ENCODE measurements around the gene BASP1.

Gene BASP1

DNA sequence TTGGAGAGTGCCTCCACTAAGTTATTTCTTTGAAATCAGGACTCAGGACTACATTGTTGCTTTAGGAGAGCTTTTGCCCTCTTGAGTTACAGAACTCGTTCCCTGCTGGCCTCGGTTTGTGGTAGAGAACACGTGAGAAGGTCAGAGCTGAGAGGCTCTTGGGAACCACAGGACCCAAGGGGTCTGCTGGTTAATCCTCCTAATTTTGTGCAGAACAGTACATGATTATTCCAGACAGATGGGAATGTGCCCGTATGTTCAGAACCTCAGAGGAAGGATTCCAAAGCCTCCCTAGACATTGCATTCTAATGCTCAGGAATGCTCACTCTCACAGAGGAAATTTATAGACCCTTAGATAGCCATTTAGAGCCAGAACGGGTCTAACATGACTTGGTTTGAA is 25.2 kb upstream of the BASP1 start:
- no peak for DNase-seq

DNA sequence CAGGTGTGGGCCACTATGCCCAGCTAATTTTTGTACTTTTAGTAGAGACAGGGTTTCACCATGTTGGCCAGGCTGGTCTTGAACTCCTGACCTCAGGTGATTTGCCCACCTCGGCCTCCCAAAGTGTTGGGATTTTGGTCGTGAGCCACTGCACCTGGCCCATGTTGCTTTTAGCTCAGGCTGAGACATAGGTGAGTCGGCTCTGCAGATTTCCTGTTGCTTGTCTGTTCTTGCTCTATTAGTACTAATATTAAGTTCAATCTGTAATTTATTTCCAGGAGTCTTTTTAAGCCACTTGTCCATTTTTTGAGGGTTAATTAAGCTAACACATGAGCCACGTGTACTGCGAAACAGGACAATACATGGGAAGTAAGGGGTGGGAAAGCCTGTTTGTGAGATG is 21.4 kb upstream of the BASP1 start:
- DNase-seq = no peak

DNA sequence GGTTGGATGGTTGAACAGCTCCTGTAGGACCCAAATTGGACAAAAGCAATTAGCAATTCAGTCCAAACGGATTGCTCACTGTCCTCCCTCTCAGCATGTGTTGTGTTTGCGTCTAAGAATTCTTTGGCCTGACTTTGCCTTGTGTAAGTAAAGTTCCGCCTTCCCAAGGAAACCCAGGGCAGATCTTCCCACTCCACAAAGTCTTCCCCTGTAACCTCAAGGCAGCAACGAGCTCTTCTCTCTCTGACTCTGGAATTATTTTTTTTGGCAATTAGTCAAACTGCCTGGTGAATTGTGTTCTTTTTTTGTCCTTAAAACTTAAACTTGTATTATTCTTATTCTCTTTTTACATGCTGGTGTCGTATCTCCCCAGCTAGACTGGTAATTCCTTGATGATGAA is 20.7 kb upstream of the BASP1 start:
- no peak for DNase-seq

- DNase-seq = peak; percentile 75
Observed at GRCh38 chr5:17203329-17204132, 13.9 kb upstream of the BASP1 start.

- DNase-seq = no peak
Observed at GRCh38 chr5:17204133-17204489, 13.3 kb upstream of the BASP1 start.

DNA sequence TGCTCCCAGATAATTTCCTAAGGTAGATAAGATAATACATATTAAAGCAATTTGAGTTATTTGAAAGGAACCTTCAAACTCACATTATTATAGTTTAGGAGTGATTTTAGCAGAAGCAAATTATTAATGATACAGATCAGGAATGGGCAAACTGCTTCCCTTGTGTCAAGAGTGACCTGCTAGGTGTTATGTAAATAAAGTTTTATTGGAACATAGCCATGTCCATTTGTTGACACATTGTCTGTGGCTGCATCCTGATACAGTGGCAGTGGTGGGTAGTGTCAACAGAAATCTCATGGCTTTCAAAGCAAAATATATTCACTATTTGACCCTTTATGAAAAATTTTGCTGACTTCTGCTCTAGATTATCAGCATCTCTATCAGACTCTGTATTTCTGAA is 11.4 kb upstream of the BASP1 start:
- DNase-seq = no peak

DNA sequence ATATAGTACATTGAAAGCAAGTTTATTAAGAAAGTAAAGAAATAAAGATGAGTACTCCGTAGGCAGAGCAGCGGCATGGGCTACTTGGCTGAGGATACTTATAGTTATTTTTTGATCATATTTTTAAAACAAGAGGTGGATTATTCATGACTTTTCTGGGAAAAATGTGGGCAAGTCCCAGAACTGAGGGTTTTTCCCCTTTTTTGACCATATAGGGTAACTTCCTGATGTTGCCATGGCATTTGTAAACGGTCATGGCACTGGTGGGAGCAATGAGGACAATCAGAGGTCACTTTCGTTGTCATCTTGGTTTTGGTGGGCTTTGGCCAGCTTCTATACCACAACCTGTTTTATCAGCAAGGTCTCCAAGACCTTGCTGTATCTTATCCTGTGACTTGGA is 5.2 kb upstream of the BASP1 start:
- DNase-seq = no peak

- DNase-seq = no peak
Observed at GRCh38 chr5:17212996-17213395, 4.4 kb upstream of the BASP1 start.

DNA sequence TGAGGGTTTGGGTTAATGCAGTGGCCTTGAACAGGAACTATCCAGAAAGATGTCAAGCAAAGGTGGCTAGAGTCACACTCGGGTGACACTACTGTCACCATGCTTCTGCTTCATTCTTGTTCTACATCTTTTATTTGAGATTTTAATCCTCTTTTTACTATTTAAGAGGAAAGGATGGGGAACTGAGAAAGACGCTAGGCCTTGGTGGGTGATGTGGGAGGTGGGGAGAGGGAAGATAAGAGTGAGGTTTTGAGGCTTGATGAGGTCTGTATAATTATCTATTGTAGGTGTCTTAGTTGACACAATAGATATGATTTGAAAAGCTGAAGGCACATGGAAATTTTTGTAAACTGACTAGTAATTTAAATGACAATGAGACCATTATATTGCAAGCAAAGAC is 3.5 kb upstream of the BASP1 start:
- DNase-seq = no peak

DNA sequence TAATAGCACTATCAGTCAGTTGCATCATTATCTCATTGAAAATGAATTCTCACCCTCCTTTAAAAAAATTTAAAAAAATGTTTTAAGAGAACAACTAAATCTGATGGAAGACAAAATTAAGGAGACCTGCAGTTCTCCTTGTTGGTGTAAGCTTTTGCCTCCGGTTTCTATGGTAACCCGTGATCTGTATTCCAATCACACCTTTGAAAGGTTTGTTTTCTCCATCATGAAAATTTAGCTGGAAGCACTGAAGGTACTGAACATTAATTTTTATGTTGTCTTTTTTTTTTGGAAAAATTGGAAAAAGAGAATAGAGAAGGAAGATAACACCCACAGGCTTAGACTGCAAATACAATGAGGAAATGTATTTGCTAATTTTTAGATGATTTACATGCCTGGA is 2.5 kb upstream of the BASP1 start:
- DNase-seq = no peak

DNA sequence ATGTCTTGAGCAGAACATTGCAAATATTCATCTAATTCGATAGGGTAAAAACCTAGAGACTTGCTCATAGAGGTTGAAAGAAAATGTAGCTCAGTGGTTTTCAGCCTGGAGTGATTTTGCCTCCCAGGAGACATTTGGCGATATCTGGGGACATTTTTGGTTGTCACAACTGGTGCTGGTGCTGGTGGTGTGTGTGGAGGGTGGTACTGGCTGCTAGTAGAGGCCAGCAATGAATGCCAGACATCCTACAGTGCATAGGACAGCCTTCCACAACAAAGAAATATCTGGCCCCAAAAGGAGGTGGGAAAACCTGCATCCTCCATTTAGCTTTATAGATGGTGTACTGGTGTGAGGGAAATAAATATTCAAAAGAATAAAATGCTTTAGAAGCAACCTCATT is 2.1 kb upstream of the BASP1 start:
- DNase-seq = no peak

GRCh38 chr5:17216176-17216973 is 1.1 kb upstream of the BASP1 start:
- peak; percentile 75 for DNase-seq

GRCh38 chr5:17216974-17217492 is 398 bp upstream of the BASP1 start:
- DNase-seq = no peak

- DNase-seq = no peak
Observed at GRCh38 chr5:17218353-17219005, 1.0 kb downstream of the BASP1 start.

DNA sequence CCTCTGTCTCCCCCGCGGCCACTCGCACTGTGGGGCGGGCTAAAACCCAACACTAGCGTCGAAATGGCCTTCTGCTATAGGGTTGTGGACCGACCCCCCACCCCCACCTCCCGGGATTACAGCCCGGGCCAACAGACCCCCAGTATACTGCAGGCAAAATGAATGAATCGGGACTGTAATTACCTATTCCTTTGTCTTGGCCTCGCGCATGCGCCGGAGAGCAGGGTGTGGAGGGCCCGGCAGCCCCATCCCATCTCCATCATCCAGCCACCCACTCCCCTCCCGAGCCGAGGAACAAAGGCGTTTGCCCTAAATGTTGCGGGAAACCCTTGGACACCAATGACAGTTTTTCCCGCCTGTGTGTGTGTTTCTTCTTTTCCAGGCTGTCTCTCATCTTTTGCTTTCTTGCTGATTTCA is 1.6 kb downstream of the BASP1 start:
- no peak for DNase-seq

DNA sequence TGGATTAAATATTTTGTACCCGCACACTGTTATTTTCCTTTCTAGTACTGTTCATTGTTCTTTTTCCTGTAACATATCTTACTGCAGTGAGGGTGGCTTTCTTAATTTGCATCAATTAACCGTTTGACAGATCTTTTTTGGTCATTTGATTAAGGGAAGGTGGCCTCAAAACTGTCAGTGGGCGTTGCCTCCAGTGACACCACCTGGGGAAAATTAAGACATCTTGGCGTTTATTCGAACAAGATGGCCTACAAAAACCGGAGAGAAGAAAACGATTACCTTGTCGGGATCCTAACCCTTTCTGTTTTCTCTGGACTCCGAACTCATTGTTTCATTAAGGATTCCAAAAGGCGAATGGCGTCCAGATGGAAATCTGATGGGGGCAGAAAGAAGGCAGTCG is 2.0 kb downstream of the BASP1 start:
- DNase-seq = no peak

- DNase-seq = no peak
Observed at GRCh38 chr5:17219992-17220391, 2.6 kb downstream of the BASP1 start.

- DNase-seq = no peak
Observed at GRCh38 chr5:17220469-17220868, 3.0 kb downstream of the BASP1 start.

DNA sequence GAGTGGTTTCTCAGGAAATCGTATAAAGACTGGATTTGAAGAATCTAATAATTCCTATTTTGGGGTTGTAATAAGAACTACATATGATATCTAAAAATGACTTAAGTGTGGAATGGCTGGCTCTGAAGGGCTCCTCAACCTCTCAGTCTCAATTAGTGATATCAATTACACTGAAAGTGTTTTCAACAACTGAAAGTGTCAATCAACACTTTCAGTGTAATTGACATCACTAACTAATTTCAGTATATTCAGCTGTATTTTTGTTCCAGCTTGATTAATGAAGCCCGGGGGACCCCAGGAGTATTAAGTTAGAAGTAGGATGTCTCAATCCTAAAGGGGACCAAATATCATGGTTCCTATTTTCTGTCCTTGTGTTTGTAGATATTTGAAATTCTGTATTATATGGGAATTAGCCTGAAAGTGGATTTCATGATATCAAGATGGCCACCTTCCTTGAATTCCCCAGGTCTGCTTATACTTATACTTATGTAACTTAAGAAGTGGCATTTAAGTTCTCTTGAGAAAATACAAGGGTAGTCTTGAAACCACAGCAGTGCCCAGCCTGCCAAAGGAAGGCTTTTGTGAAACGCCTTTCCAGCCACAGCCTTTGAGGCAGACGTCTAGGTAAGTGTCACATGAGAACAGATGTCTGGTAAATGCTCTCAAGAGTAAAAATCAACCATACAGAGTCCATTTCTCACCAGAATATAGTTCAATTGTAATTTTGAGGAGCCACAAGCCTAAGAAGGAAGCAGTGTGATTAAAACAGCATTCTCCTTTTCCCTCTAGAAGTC is 4.6 kb downstream of the BASP1 start:
- DNase-seq = no peak

DNA sequence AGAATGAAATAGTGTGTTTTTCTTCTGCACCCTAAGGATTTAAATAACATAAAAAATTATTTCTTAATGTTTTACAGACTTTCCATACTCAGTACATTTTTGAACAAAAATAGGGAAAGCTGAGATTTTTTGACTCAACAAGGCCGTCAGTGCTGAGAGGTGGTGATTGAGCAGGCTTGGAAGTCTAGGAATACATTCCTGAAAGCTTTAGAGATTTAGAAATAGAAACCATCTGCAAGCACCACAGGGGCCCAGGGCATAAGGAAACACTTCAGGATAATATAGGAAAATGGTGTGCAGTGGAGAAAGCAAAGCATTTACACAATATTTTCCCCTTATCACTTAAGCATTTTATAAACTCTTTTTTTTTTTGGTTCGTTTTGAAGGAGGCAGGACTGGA is 5.2 kb downstream of the BASP1 start:
- no peak for DNase-seq

GRCh38 chr5:17223367-17224185 is 6.1 kb downstream of the BASP1 start:
- no peak for DNase-seq
